ENCODE data around the gene HMCN2.
"Not testable (repeated sequence)": the region's sequence is repeated elsewhere in the genome, so short reads cannot be mapped to it uniquely, and the experiment has no call there.

HMCN2 gene

GRCh38 chr9:130399768-130400167 lies 134.2 kb downstream of the HMCN2 start:
- no peak overlapping the region for H3K27ac ChIP-seq (ENCODE audit: low read length)
- H3F3A ChIP-seq (ENCODE audit: insufficient read depth, low read length): no peaks in the 10 kb centered on the region
- H3K27me3 ChIP-seq (replicated peaks; ENCODE audit: insufficient read depth, low read length): peaks cover 92% of the 10 kb centered on the region
- H3K9ac ChIP-seq (ENCODE audit: low read length): no peak overlapping the region
- TF ChIP-seq CTCF (IDR thresholded peaks at IDR 0.05; ENCODE audit: low read length): no peak
- TF ChIP-seq EZH2 (optimal IDR thresholded peaks at IDR 0.05; ENCODE audit: low read depth, low read length): no peak
- no peak for TF ChIP-seq EZH2phosphoT487 (IDR thresholded peaks at IDR 0.05; ENCODE audit: low read length)
- H3K9me3 ChIP-seq (replicated peaks; ENCODE audit: insufficient read depth, low read length): no peaks in the 10 kb centered on the region
- H3K36me3 ChIP-seq (replicated peaks; ENCODE audit: insufficient read depth, low read length): no peaks in the 10 kb centered on the region
- H3K4me1 ChIP-seq (ENCODE audit: low read length): no peaks in the 10 kb centered on the region
- DNase-seq: no peak
- H3K4me3 ChIP-seq (ENCODE audit: low read length): no peak overlapping the region
- no peaks in the 10 kb centered on the region for H4K20me1 ChIP-seq (ENCODE audit: insufficient read depth, low read length)
- no peaks in the 10 kb centered on the region for H3K9me2 ChIP-seq (replicated peaks; ENCODE audit: insufficient read depth, low read length)
- no peak overlapping the region for H3K4me2 ChIP-seq (ENCODE audit: low read depth, low read length)
- H2AFZ ChIP-seq (ENCODE audit: low read length): no peak overlapping the region
- no peaks in the 10 kb centered on the region for H3K79me2 ChIP-seq (ENCODE audit: low read length)

- Histone ChIP-seq H2AFZ (ENCODE audit: low read length) (no peak overlapping the region), H3K79me2 (ENCODE audit: low read length) (no peaks in the 10 kb centered on the region), H3K9me2 (replicated peaks; ENCODE audit: insufficient read depth, low read length) (no peaks in the 10 kb centered on the region), H3K9me3 (replicated peaks; ENCODE audit: insufficient read depth, low read length) (no peaks in the 10 kb centered on the region), H3F3A (ENCODE audit: insufficient read depth, low read length) (no peaks in the 10 kb centered on the region), H3K4me2 (ENCODE audit: low read depth, low read length) (no peak overlapping the region), H4K20me1 (ENCODE audit: insufficient read depth, low read length) (no peaks in the 10 kb centered on the region), H3K4me1 (ENCODE audit: low read length) (no peaks in the 10 kb centered on the region), H3K27ac (ENCODE audit: low read length) (no peak overlapping the region), H3K27me3 (replicated peaks; ENCODE audit: insufficient read depth, low read length) (peaks cover 96% of the 10 kb centered on the region), H3K9ac (ENCODE audit: low read length) (no peak overlapping the region), H3K4me3 (ENCODE audit: low read length) (no peak overlapping the region), H3K36me3 (replicated peaks; ENCODE audit: insufficient read depth, low read length) (no peaks in the 10 kb centered on the region)
- TF ChIP-seq EZH2 (optimal IDR thresholded peaks at IDR 0.05; ENCODE audit: low read depth, low read length): no peak
- no peak for TF ChIP-seq CTCF (IDR thresholded peaks at IDR 0.05; ENCODE audit: low read length)
- TF ChIP-seq EZH2phosphoT487 (IDR thresholded peaks at IDR 0.05; ENCODE audit: low read length): no peak
- no peak for DNase-seq
Measured at GRCh38 chr9:130400870-130401269, 135.3 kb downstream of the HMCN2 start.

- not testable (repeated sequence) for H3K9me2 ChIP-seq (replicated peaks; ENCODE audit: insufficient read depth, low read length); H3K36me3 ChIP-seq (replicated peaks; ENCODE audit: insufficient read depth, low read length); H3K79me2 ChIP-seq (ENCODE audit: low read length); DNase-seq; H3K9me3 ChIP-seq (replicated peaks; ENCODE audit: insufficient read depth, low read length); H4K20me1 ChIP-seq (ENCODE audit: insufficient read depth, low read length); H3K9ac ChIP-seq (ENCODE audit: low read length); H3K27ac ChIP-seq (ENCODE audit: low read length); H3K4me3 ChIP-seq (ENCODE audit: low read length); H3K4me1 ChIP-seq (ENCODE audit: low read length); H3K4me2 ChIP-seq (ENCODE audit: low read depth, low read length); H3F3A ChIP-seq (ENCODE audit: insufficient read depth, low read length); H2AFZ ChIP-seq (ENCODE audit: low read length)
- peaks cover 97% of the 10 kb centered on the region for H3K27me3 ChIP-seq (replicated peaks; ENCODE audit: insufficient read depth, low read length)
Measured at GRCh38 chr9:130401742-130402141, 136.2 kb downstream of the HMCN2 start.

GRCh38 chr9:130402243-130402642 lies 136.7 kb downstream of the HMCN2 start:
- DNase-seq: no peak
- no peak overlapping the region for H3K4me3 ChIP-seq (ENCODE audit: low read length)
- no peak overlapping the region for H3K27ac ChIP-seq (ENCODE audit: low read length)
- no peaks in the 10 kb centered on the region for H3K4me1 ChIP-seq (ENCODE audit: low read length)
- H4K20me1 ChIP-seq (ENCODE audit: insufficient read depth, low read length): no peaks in the 10 kb centered on the region
- no peaks in the 10 kb centered on the region for H3K36me3 ChIP-seq (replicated peaks; ENCODE audit: insufficient read depth, low read length)
- no peaks in the 10 kb centered on the region for H3K9me2 ChIP-seq (replicated peaks; ENCODE audit: insufficient read depth, low read length)
- H3K27me3 ChIP-seq (replicated peaks; ENCODE audit: insufficient read depth, low read length): peaks cover 97% of the 10 kb centered on the region
- no peaks in the 10 kb centered on the region for H3K9me3 ChIP-seq (replicated peaks; ENCODE audit: insufficient read depth, low read length)
- no peak overlapping the region for H3K9ac ChIP-seq (ENCODE audit: low read length)
- H2AFZ ChIP-seq (ENCODE audit: low read length): no peak overlapping the region
- H3K4me2 ChIP-seq (ENCODE audit: low read depth, low read length): no peak overlapping the region
- no peaks in the 10 kb centered on the region for H3F3A ChIP-seq (ENCODE audit: insufficient read depth, low read length)
- TF ChIP-seq CTCF (IDR thresholded peaks at IDR 0.05; ENCODE audit: low read length) (no peak), EZH2phosphoT487 (IDR thresholded peaks at IDR 0.05; ENCODE audit: low read length) (no peak), EZH2 (optimal IDR thresholded peaks at IDR 0.05; ENCODE audit: low read depth, low read length) (no peak)
- no peaks in the 10 kb centered on the region for H3K79me2 ChIP-seq (ENCODE audit: low read length)
